Measurements from ENCODE around the gene CCDC112. TPM values are rescaled to one million over a fixed set of nuclear protein-coding genes. Genes with fewer than 3 reads are reported as not detected.

Gene CCDC112
- total and polyA plus RNA-seq, 9 of the 15 experiments (the other 6 are each of a cell fraction or from before 2014, with no cell fraction given): 3.3 to 15.3 (median 7.4) TPM

DNA sequence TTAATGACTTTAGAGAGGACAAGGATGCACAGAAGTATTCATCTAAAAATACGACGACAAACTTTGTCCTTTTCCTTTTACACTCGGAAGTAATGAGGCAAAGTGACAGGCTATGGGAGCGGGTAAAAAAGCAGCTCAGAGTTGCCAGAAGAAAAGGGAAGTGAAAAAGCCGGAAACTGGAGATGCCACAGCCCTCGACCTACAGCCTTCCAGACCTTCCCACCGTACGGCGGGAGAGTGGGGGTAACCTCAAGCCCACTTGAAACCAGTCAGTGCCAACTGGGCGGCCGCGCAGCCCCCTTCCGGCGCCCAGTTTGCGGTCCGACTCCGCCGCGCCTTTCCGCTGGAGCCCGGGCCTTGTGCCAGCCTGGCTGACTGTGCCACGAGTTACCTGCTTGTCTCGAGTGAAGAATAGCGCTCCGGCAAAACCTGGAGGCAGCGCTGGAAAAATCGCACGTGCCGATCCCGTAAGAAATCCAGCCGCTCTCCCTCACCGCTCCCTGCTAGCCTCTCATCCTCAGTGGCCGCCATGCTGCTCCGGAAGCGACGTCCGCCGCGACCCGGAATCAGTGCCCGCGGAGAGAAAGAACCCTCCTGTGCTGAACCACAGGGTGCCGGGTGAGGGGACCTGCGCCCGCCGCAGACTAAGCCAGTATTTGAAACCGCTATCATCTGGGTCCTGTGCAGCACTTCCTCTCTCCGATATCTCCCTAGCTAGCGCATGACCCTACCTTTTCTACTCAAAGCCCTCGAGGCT lies 34.0 kb downstream of the CCDC112 start, which contains the start of gene PGGT1B (continued):
- TF ChIP-seq SFPQ (IDR thresholded peaks at IDR 0.05; ENCODE audit: low read depth, low read length) (no peak), TAF9B (IDR thresholded peaks at IDR 0.05; ENCODE audit: partially characterized antibody) (peak; percentile 90), FOXM1 (IDR thresholded peaks at IDR 0.05; ENCODE audit: low read depth) (no peak), FOXM1 (CRISPR knock-in tag; IDR thresholded peaks at IDR 0.05; ENCODE audit: low read depth) (no peak), TOE1 (IDR thresholded peaks at IDR 0.05; ENCODE audit: borderline replicate concordance) (no peak; the same call in 1 of the 2 replicates), TOE1 (CRISPR knock-in tag; IDR thresholded peaks at IDR 0.05; ENCODE audit: borderline replicate concordance, low read depth) (no peak), ELK3 (CRISPR knock-in tag; IDR thresholded peaks at IDR 0.05) (no peak), SPI1 (IDR thresholded peaks at IDR 0.05; ENCODE audit: borderline replicate concordance, low read depth, low read length) (peak; percentile 99), ZBTB26 (CRISPR knock-in tag; IDR thresholded peaks at IDR 0.05) (no peak), ATF6 (CRISPR knock-in tag; IDR thresholded peaks at IDR 0.05) (0 out of 2 replicates have a peak, but pooled peaks have one; percentile 46), ZC3H8 (IDR thresholded peaks at IDR 0.05) (no peak), NR2F6 (CRISPR knock-in tag; IDR thresholded peaks at IDR 0.05) (no peak), HDAC8 (tag; IDR thresholded peaks at IDR 0.05) (0 out of 2 replicates have a peak, but pooled peaks have one; percentile 54), ZSCAN32 (CRISPR knock-in tag; IDR thresholded peaks at IDR 0.05) (no peak), EHMT2 (IDR thresholded peaks at IDR 0.05) (peak; percentile 94), RBM14 (IDR thresholded peaks at IDR 0.05; ENCODE audit: borderline replicate concordance, insufficient read depth, low read depth, low read length) (no peak), PATZ1 (CRISPR knock-in tag; IDR thresholded peaks at IDR 0.05; ENCODE audit: borderline replicate concordance) (no peak), ZBED1 (IDR thresholded peaks at IDR 0.05) (no peak)

Measured in K562 (cell line).